A549 (cell line): Measurements from ENCODE around the gene CARD19.

Source experiments
- CEBPB ChIP-seq, 2 experiments: fragments of >200 bp in 1 of 2; sonication (Bioruptor Twin) in 1 of 2; formaldehyde crosslinking in 1 of 2; IDR thresholded peaks; 2 replicates each; pipeline ENCODE4 v1.6.1; 2012 to 2016
- CHD4 ChIP-seq: fragments of 200-600 bp; sonication (generic); IDR thresholded peaks from 2 replicates; pipeline ENCODE4 v1.6.1; 2016; ENCODE audit warnings: antibody characterized with exemption, mild to moderate bottlenecking, borderline replicate concordance
- CTCF ChIP-seq: fragments of >200 bp; sonication (Bioruptor Twin); formaldehyde crosslinking; IDR thresholded peaks from 3 replicates; pipeline ENCODE4 v1.5.1; 2016
- EP300 ChIP-seq, 2 experiments: fragments of >200 bp; sonication (Bioruptor Twin); formaldehyde crosslinking; IDR thresholded peaks; 2 replicates in 1 of 2; 3 replicates in 1 of 2; pipeline ENCODE4 v1.6.1; 2016 to 2017
- HMGXB4 ChIP-seq: fragments of 250-450 bp; sonication (Bioruptor Pico); IDR thresholded peaks from 2 replicates; pipeline ENCODE4 v1.5.0; 2021; ENCODE audit warnings: mild to moderate bottlenecking, moderate library complexity, borderline replicate concordance
- MAFK ChIP-seq: fragments of 450-650 bp; IDR thresholded peaks from 2 replicates; pipeline ENCODE4 v1.6.1; 2014; ENCODE audit not compliant: partially characterized antibody
- MAX ChIP-seq: IDR thresholded peaks from 2 replicates; pipeline ENCODE4 v1.6.1; 2012
- MYC ChIP-seq: IDR thresholded peaks from 2 replicates; pipeline ENCODE4 v1.6.1; 2012; ENCODE audit warnings: mild to moderate bottlenecking, inconsistent platforms, low read length, improper control_type of control experiment, borderline replicate concordance
- PBX3 ChIP-seq: IDR thresholded peaks from 2 replicates; pipeline ENCODE4 v1.6.1; 2012
- PHF8 ChIP-seq: fragments of 200-600 bp; sonication (generic); IDR thresholded peaks from 2 replicates; pipeline ENCODE4 v1.6.1; 2016; ENCODE audit warnings: low read depth, mild to moderate bottlenecking, antibody characterized with exemption, moderate library complexity, borderline replicate concordance
- POLR2A ChIP-seq: IDR thresholded peaks from 2 replicates; pipeline ENCODE4 v1.6.1; 2012; ENCODE audit warnings: mild to moderate bottlenecking, low read length
- REST ChIP-seq: fragments of 200-600 bp; sonication (generic); IDR thresholded peaks from 2 replicates; pipeline ENCODE4 v1.6.1; 2016; ENCODE audit warnings: antibody characterized with exemption, mild to moderate bottlenecking, moderate library complexity

GRCh38 chr9:93122721-93123221 lies 26.8 kb downstream of the CARD19 start:
- no peak for TF ChIP-seq POLR2A
- no peak for TF ChIP-seq HMGXB4
- TF ChIP-seq MAFK = no peak
- no peak for TF ChIP-seq CTCF
- no peak for TF ChIP-seq REST
- no peak for TF ChIP-seq MAX
- no peak for TF ChIP-seq EP300 (IDR thresholded peaks at IDR 0.05)
- no peak for TF ChIP-seq CHD4
- TF ChIP-seq PBX3 = no peak
- TF ChIP-seq MYC = no peak
- no peak for TF ChIP-seq PHF8
- no peak for TF ChIP-seq CEBPB (IDR thresholded peaks at IDR 0.05)
